Bronchial epithelial cell (primary cell): Measurements from ENCODE around the gene FHOD3. TPM values are rescaled to one million over a fixed set of nuclear protein-coding genes. Genes with fewer than 3 reads are reported as not detected.

ENCODE experiments used
- DNase-seq: peaks from one replicate; pipeline ENCODE4 v3.0.0-alpha.2; 2010; ENCODE audit warnings: low read depth
- FAIRE-seq: peaks from 2 replicates; lab custom pipeline; 2011; peaks lifted over from hg19 to GRCh38; lab: Jason Lieb, UNC
- H3K27me3 ChIP-seq: 2 replicates; pipeline ENCODE4 v1.5.1; 2011; ENCODE audit warnings: low read length; ENCODE audit not compliant: control insufficient read depth, insufficient read depth
- H3K36me3 ChIP-seq: 2 replicates; pipeline ENCODE4 v1.5.1; 2011; ENCODE audit warnings: low read length; ENCODE audit not compliant: control insufficient read depth, insufficient read depth
- H3K4me3 ChIP-seq: 2 replicates; pipeline ENCODE4 v1.5.1; 2011; ENCODE audit warnings: mild to moderate bottlenecking, low read depth, low read length, control low read depth
- CTCF ChIP-seq: IDR thresholded peaks from 2 replicates; pipeline ENCODE4 v1.5.1; 2011; ENCODE audit warnings: mild to moderate bottlenecking, moderate library complexity, low read length, control low read depth, inconsistent platforms; ENCODE audit not compliant: insufficient read depth, severe bottlenecking
- total RNA-seq: library from RNA; depleted of rRNA; stranded (reverse); fragments of >200 nt; gene quantifications from 2 replicates; pipeline ENCODE4 v1.2.1, GENCODE V29; 2014

The FHOD3 gene
- total RNA-seq, 1 donor from 2014 or later = 15.8 TPM

- H3K4me3 ChIP-seq = no peak overlapping the region
- no peaks in the 10 kb centered on the region for H3K36me3 ChIP-seq
- H3K27me3 ChIP-seq = no peaks in the 10 kb centered on the region
- no peak for TF ChIP-seq CTCF
- FAIRE-seq (no peak), DNase-seq (no peak)
Observed at GRCh38 chr18:36499938-36500337, 202.4 kb downstream of the FHOD3 start.

- DNase-seq (peak; percentile 75), FAIRE-seq (no peak)
- Histone ChIP-seq H3K4me3 (no peak overlapping the region), H3K36me3 (no peaks in the 10 kb centered on the region), H3K27me3 (no peaks in the 10 kb centered on the region)
- TF ChIP-seq CTCF = no peak
Observed at GRCh38 chr18:36501100-36501499, 203.6 kb downstream of the FHOD3 start.

GRCh38 chr18:36503477-36503876 is 206.0 kb downstream of the FHOD3 start:
- Histone ChIP-seq H3K4me3 (no peak overlapping the region), H3K27me3 (no peaks in the 10 kb centered on the region), H3K36me3 (no peaks in the 10 kb centered on the region)
- no peak for TF ChIP-seq CTCF
- DNase-seq (no peak), FAIRE-seq (no peak)

- TF ChIP-seq CTCF = no peak
- Histone ChIP-seq H3K4me3 (no peak overlapping the region), H3K36me3 (no peaks in the 10 kb centered on the region), H3K27me3 (no peaks in the 10 kb centered on the region)
- FAIRE-seq (no peak), DNase-seq (peak; percentile 65)
Observed at GRCh38 chr18:36504928-36505327, 207.4 kb downstream of the FHOD3 start.

GRCh38 chr18:36505665-36506064 is 208.2 kb downstream of the FHOD3 start:
- no peaks in the 10 kb centered on the region for H3K27me3 ChIP-seq
- H3K36me3 ChIP-seq = no peaks in the 10 kb centered on the region
- DNase-seq = no peak
- H3K4me3 ChIP-seq = no peak overlapping the region
- no peak for TF ChIP-seq CTCF
- FAIRE-seq = no peak

- no peak for FAIRE-seq
Observed at GRCh38 chr18:36509646-36510197, 212.2 kb downstream of the FHOD3 start.

More at GRCh38 chr18:36509646-36510197, 212.2 kb downstream of the FHOD3 start:
- H3K4me3 ChIP-seq = no peak overlapping the region
- no peak for TF ChIP-seq CTCF
- DNase-seq = no peak
- no peaks in the 10 kb centered on the region for H3K27me3 ChIP-seq
- H3K36me3 ChIP-seq = no peaks in the 10 kb centered on the region
